Measurements from ENCODE around the gene WAC. TPM values are rescaled to one million over a fixed set of nuclear protein-coding genes. Genes with fewer than 3 reads are reported as not detected.

Gene WAC
- total and polyA plus RNA-seq, 9 of the 15 experiments (the other 6 are each of a cell fraction or from before 2014, with no cell fraction given), result 24.8 to 123 (median 78.2) TPM

GRCh38 chr10:28551086-28551485, 18.2 kb downstream of the WAC start:
- Histone ChIP-seq H3K36me3 (ENCODE audit: control insufficient read depth, insufficient read depth, low read length) (peaks cover 89% of the 10 kb centered on the region), H3K9me1 (ENCODE audit: control insufficient read depth, insufficient read depth, low read length) (no peaks in the 10 kb centered on the region), H3K4me2 (ENCODE audit: insufficient read depth, low read length) (no peak overlapping the region), H3K4me1 (replicated peaks in 1 of 2; ENCODE audit: control insufficient read depth in 2 of 2, insufficient read depth in 2 of 2, low read length in 2 of 2) (no peaks in the 10 kb centered on the region; a peak in 1 of 5 replicates), H4K20me1 (replicated peaks; ENCODE audit: control insufficient read depth, insufficient read depth, low read length) (peaks cover 19% of the 10 kb centered on the region; the same call in 1 of the 2 replicates), H3K27ac (ENCODE audit: extremely low read depth, low read depth, low read length) (no peak overlapping the region), H3K9ac (ENCODE audit: insufficient read depth in 1 of 2, low read depth in 2 of 2, low read length in 2 of 2) (no peak overlapping the region), H3K79me2 (ENCODE audit: control insufficient read depth, insufficient read depth, low read length) (peaks cover 96% of the 10 kb centered on the region), H3K9me3 (replicated peaks; ENCODE audit: control insufficient read depth, insufficient read depth, low read depth, low read length) (no peaks in the 10 kb centered on the region), H3K27me3 (ENCODE audit: control insufficient read depth in 2 of 2, insufficient read depth in 2 of 2, low read length in 2 of 2) (no peaks in the 10 kb centered on the region), H3K4me3 (no peak overlapping the region), H2AFZ (ENCODE audit: low read depth, low read length) (no peak overlapping the region)
- intact Hi-C loops (cut with micrococcal nuclease), result no loop called here
- no peak for FAIRE-seq
- no peak for ATAC-seq
- in situ Hi-C loops (cut with MboI), result no loop called here
- no TSS peak for BruUV-seq (replicated peaks)
- no peak for DNase-seq (ENCODE audit: extremely low read depth in 1 of 4, low spot score in 3 of 4)
- WGBS (ENCODE audit: insufficient coverage, low coverage, missing lambda C conversion rate), result 84% methylated on average over 3 of the region's 3 CpGs
- POLR2A ChIA-PET, result interaction anchor here (1.0 to 2.6 kb wide), 4 partner anchors 8 to 19 kb away, joined by 3 to 19 read pairs (median 5); partner anchors contain the start of gene WAC
- CTCF ChIA-PET (ENCODE audit: low intra/inter-chr PET ratio), result no interaction called here
- TF ChIP-seq HNRNPUL1 (IDR thresholded peaks at IDR 0.05; ENCODE audit: low read length) (no peak), FOXO4 (CRISPR knock-in tag; IDR thresholded peaks at IDR 0.05) (no peak)

DNA sequence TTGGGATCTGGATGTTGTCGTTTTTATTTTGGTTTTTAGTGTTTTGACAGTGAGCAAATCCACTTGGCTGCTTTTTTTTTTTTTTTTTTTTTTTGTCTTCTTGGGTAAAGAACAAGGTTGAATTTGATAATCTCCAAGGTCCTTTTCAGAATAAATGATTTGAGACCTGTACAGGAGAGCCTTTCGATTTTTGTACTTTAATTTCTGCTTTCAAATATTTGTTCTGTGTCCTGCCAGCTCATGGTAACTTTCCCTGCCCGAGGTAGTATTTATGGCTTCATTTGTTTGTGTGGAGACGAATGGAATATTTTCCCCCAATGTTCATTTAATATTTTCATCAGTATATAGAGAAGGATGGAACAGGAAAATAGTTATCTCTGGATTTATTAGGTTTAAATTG, 19.9 kb downstream of the WAC start:
- no peaks in the 10 kb centered on the region; a peak in 1 of 5 replicates for H3K4me1 ChIP-seq (replicated peaks in 1 of 2; ENCODE audit: control insufficient read depth in 2 of 2, insufficient read depth in 2 of 2, low read length in 2 of 2)
- H3K36me3 ChIP-seq (ENCODE audit: control insufficient read depth, insufficient read depth, low read length), result peaks cover 91% of the 10 kb centered on the region
- H3K4me3 ChIP-seq, result no peak overlapping the region
- H3K79me2 ChIP-seq (ENCODE audit: control insufficient read depth, insufficient read depth, low read length), result peaks cover 98% of the 10 kb centered on the region
- H3K27me3 ChIP-seq (ENCODE audit: control insufficient read depth in 2 of 2, insufficient read depth in 2 of 2, low read length in 2 of 2), result no peaks in the 10 kb centered on the region
- DNase-seq (ENCODE audit: extremely low read depth in 1 of 4, low spot score in 3 of 4) (no peak), ATAC-seq (no peak), FAIRE-seq (no peak)
- ChIA-PET CTCF (ENCODE audit: low intra/inter-chr PET ratio) (no interaction called here), POLR2A (no interaction called here)
- peaks cover 19% of the 10 kb centered on the region; the same call in 1 of the 2 replicates for H4K20me1 ChIP-seq (replicated peaks; ENCODE audit: control insufficient read depth, insufficient read depth, low read length)
- TF ChIP-seq PCBP2 (IDR thresholded peaks at IDR 0.05; ENCODE audit: low read depth, low read length, poor library complexity, severe bottlenecking) (no peak), SRF (CRISPR knock-in tag; IDR thresholded peaks at IDR 0.05) (no peak), CBX2 (IDR thresholded peaks at IDR 0.05; ENCODE audit: insufficient read depth, low read length, poor library complexity, severe bottlenecking) (no peak), TCF7L2 (IDR thresholded peaks at IDR 0.05; ENCODE audit: low read depth, low read length) (no peak), CHD2 (IDR thresholded peaks at IDR 0.05; ENCODE audit: low read depth, low read length) (no peak), IRF2 (CRISPR knock-in tag; IDR thresholded peaks at IDR 0.05) (no peak), ZNF589 (CRISPR knock-in tag; IDR thresholded peaks at IDR 0.05; ENCODE audit: low read depth) (no peak), FOS (IDR thresholded peaks at IDR 0.05; ENCODE audit: extremely low read depth, insufficient read length) (no peak), HNRNPK (IDR thresholded peaks at IDR 0.05; ENCODE audit: low read depth, low read length, poor library complexity, severe bottlenecking) (no peak), ZNF133 (CRISPR knock-in tag; IDR thresholded peaks at IDR 0.05) (no peak), TEAD1 (CRISPR knock-in tag; IDR thresholded peaks at IDR 0.05) (no peak), CC2D1A (IDR thresholded peaks at IDR 0.05) (no peak), KDM5B (IDR thresholded peaks at IDR 0.05; ENCODE audit: insufficient replicate concordance, low read depth, low read length) (no peak), BCOR (IDR thresholded peaks at IDR 0.05) (no peak)
- in situ Hi-C loops (cut with MboI) (no loop called here), intact Hi-C loops (cut with micrococcal nuclease) (no loop called here)
- H3K4me2 ChIP-seq (ENCODE audit: insufficient read depth, low read length), result no peak overlapping the region
- no peak overlapping the region for H3K27ac ChIP-seq (ENCODE audit: extremely low read depth, low read depth, low read length)
- H3K9ac ChIP-seq (ENCODE audit: insufficient read depth in 1 of 2, low read depth in 2 of 2, low read length in 2 of 2), result no peak overlapping the region
- 89% methylated on average over 4 of the region's 4 CpGs for WGBS (ENCODE audit: insufficient coverage, low coverage, missing lambda C conversion rate)
- no peak overlapping the region for H2AFZ ChIP-seq (ENCODE audit: low read depth, low read length)
- H3K9me1 ChIP-seq (ENCODE audit: control insufficient read depth, insufficient read depth, low read length), result no peaks in the 10 kb centered on the region
- H3K9me3 ChIP-seq (replicated peaks; ENCODE audit: control insufficient read depth, insufficient read depth, low read depth, low read length), result no peaks in the 10 kb centered on the region
- no TSS peak for BruUV-seq (replicated peaks)

Measured in K562 (cell line).